KMS-11 (cell line): Measurements from ENCODE around the gene SGCD.

ENCODE experiments used
- H2AFZ ChIP-seq: fragments of 200-600 bp; sonication (generic); 2 replicates; pipeline ENCODE4 v1.6.1; 2016; ENCODE audit warnings: antibody characterized with exemption, mixed run types, low read depth
- H3K27ac ChIP-seq: fragments of 200-600 bp; sonication (generic); 2 replicates; pipeline ENCODE4 v1.6.1; 2016; ENCODE audit warnings: mild to moderate bottlenecking, mixed run types
- H3K27me3 ChIP-seq: fragments of 200-600 bp; sonication (generic); 2 replicates; pipeline ENCODE4 v1.6.1; 2017; ENCODE audit warnings: mild to moderate bottlenecking, low read depth, mixed run types, moderate library complexity; ENCODE audit not compliant: insufficient read depth
- H3K36me3 ChIP-seq: fragments of 200-600 bp; sonication (generic); 2 replicates; pipeline ENCODE4 v1.6.1; 2017; ENCODE audit warnings: mild to moderate bottlenecking, mixed run types; ENCODE audit not compliant: insufficient read depth
- H3K4me1 ChIP-seq: fragments of 200-600 bp; sonication (generic); 2 replicates; pipeline ENCODE4 v1.6.1; 2016; ENCODE audit warnings: mild to moderate bottlenecking, low read depth, mixed run types; ENCODE audit not compliant: poor library complexity, severe bottlenecking
- H3K4me2 ChIP-seq: fragments of 200-600 bp; sonication (generic); 2 replicates; pipeline ENCODE4 v1.7.0; 2016; ENCODE audit warnings: mild to moderate bottlenecking, mixed run types
- H3K4me3 ChIP-seq: fragments of 200-600 bp; sonication (generic); IDR thresholded peaks from 2 replicates; pipeline ENCODE4 v1.6.1; 2017; ENCODE audit warnings: low read depth, low read length, mixed read lengths; ENCODE audit not compliant: insufficient read depth
- H3K79me2 ChIP-seq: fragments of 200-600 bp; sonication (generic); 2 replicates; pipeline ENCODE4 v1.6.1; 2016; ENCODE audit warnings: low read depth, mixed run types; ENCODE audit not compliant: insufficient read depth
- H3K9ac ChIP-seq: fragments of 200-600 bp; sonication (generic); 2 replicates; pipeline ENCODE4 v1.6.1; 2016; ENCODE audit warnings: mild to moderate bottlenecking, mixed run types
- H4K20me1 ChIP-seq: fragments of 200-600 bp; sonication (generic); 2 replicates; pipeline ENCODE4 v1.6.1; 2016; ENCODE audit warnings: mild to moderate bottlenecking, mixed run types; ENCODE audit not compliant: insufficient read depth
- CTCF ChIP-seq: fragments of 200-600 bp; sonication (generic); conservative IDR thresholded peaks from 2 replicates; pipeline ENCODE4 v1.6.1; 2017; ENCODE audit warnings: low read depth, mild to moderate bottlenecking, antibody characterized with exemption, low read length, moderate library complexity, mixed read lengths

The SGCD gene

GRCh38 chr5:156420665-156421064 lies 93.7 kb downstream of the SGCD start:
- no peaks in the 10 kb centered on the region for H3K36me3 ChIP-seq
- no peak overlapping the region for H3K9ac ChIP-seq
- no peak for TF ChIP-seq CTCF
- no peaks in the 10 kb centered on the region for H3K4me1 ChIP-seq
- no peaks in the 10 kb centered on the region for H4K20me1 ChIP-seq
- H2AFZ ChIP-seq: no peak overlapping the region
- no peak overlapping the region for H3K27ac ChIP-seq
- no peak overlapping the region for H3K4me3 ChIP-seq
- H3K79me2 ChIP-seq: no peaks in the 10 kb centered on the region
- no peaks in the 10 kb centered on the region for H3K27me3 ChIP-seq
- H3K4me2 ChIP-seq: no peak overlapping the region

- Histone ChIP-seq H3K79me2 (no peaks in the 10 kb centered on the region), H2AFZ (no peak overlapping the region), H3K27ac (no peak overlapping the region), H3K4me1 (no peaks in the 10 kb centered on the region), H3K4me3 (no peak overlapping the region), H4K20me1 (no peaks in the 10 kb centered on the region), H3K27me3 (no peaks in the 10 kb centered on the region), H3K4me2 (no peak overlapping the region), H3K9ac (no peak overlapping the region), H3K36me3 (no peaks in the 10 kb centered on the region)
- no peak for TF ChIP-seq CTCF
Observed at GRCh38 chr5:156421798-156422197, 94.8 kb downstream of the SGCD start.

GRCh38 chr5:156423597-156423996 lies 96.6 kb downstream of the SGCD start:
- Histone ChIP-seq H3K4me1 (no peaks in the 10 kb centered on the region), H3K27me3 (no peaks in the 10 kb centered on the region), H3K4me3 (no peak overlapping the region), H3K36me3 (no peaks in the 10 kb centered on the region), H3K9ac (no peak overlapping the region), H3K4me2 (no peak overlapping the region), H3K79me2 (no peaks in the 10 kb centered on the region), H4K20me1 (no peaks in the 10 kb centered on the region), H2AFZ (no peak overlapping the region), H3K27ac (no peak overlapping the region)
- TF ChIP-seq CTCF: no peak

GRCh38 chr5:156427315-156427714 lies 100.4 kb downstream of the SGCD start:
- Histone ChIP-seq H4K20me1 (no peaks in the 10 kb centered on the region), H3K27me3 (no peaks in the 10 kb centered on the region), H3K4me1 (no peaks in the 10 kb centered on the region), H3K9ac (no peak overlapping the region), H3K4me3 (no peak overlapping the region), H3K4me2 (no peak overlapping the region), H3K27ac (no peak overlapping the region), H2AFZ (no peak overlapping the region), H3K36me3 (no peaks in the 10 kb centered on the region), H3K79me2 (no peaks in the 10 kb centered on the region)
- no peak for TF ChIP-seq CTCF
